Epidermal melanocyte (primary cell): Measurements from ENCODE around the gene GOLGA1.
"Not testable (repeated sequence)": the region's sequence is repeated elsewhere in the genome, so short reads cannot be mapped to it uniquely, and the experiment has no call there.

Experiments used
- DNase-seq: peaks from one replicate; pipeline ENCODE4 v3.0.0; 2011; ENCODE audit warnings: low spot score; ENCODE audit not compliant: insufficient read length

GOLGA1 gene

DNA sequence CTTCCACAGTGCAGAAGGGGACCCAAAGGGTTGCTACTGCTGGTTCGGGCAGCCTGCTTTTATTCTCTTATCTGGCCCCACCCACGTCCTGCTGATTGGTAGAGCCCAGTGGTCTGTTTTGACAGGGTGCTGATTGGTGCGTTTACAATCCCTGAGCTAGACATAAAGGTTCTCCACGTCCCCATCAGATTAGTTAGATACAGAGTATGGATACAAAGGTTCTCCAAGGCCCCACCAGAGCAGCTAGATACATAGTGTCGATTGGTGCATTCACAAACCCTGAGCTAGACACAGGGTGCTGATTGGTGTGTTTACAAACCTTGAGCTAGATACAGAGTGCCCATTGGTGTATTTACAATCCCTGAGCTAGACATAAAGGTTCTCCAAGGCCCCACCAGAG, 102.8 kb downstream of the GOLGA1 start:
- DNase-seq = not testable (repeated sequence)

DNA sequence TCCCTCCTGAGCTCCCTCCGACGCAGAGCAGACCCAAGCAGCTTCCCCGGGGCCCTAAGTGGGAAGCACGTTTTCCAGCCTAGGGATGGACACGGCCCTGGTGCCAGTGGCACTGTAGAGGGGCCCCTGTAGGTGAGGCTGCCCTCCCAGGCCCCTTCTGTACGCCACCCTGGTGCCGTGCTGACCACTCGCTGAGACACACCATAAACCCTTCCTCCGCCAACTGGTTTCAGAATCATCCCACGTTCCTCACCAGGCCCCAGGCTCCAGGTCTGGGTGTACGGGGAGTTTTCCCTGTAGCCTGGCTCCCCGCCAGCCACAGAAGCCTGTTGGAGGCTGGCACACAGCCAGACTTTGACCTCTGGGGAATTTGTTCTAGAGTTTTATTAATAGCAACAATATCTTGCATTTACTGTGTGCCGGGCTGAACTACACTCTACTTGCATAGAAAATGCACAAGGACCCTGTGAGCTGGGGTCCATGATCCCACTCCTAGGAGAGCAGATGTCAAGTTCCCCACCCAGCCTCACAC, 105.8 kb downstream of the GOLGA1 start:
- DNase-seq = peak; percentile 84

DNA sequence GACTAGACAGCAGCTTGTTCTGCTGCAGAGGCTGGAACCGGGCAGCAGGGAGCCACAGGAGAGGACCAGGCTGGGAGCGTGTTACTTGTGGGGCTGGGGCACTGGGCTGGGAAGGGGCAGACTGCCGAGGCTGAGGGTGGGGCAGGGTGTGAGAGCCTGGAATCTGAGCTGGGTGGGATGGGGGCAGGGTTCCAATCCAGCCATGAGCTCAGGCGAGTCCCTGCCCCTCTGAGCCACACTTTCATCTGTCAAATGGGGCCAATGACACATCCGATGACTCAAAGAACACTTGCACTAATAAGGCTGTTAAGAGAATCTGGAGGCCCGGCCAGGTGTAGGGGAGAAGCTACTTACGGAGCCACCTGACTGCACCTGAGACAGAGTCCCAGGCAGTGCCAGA, 106.3 kb downstream of the GOLGA1 start:
- no peak for DNase-seq

DNA sequence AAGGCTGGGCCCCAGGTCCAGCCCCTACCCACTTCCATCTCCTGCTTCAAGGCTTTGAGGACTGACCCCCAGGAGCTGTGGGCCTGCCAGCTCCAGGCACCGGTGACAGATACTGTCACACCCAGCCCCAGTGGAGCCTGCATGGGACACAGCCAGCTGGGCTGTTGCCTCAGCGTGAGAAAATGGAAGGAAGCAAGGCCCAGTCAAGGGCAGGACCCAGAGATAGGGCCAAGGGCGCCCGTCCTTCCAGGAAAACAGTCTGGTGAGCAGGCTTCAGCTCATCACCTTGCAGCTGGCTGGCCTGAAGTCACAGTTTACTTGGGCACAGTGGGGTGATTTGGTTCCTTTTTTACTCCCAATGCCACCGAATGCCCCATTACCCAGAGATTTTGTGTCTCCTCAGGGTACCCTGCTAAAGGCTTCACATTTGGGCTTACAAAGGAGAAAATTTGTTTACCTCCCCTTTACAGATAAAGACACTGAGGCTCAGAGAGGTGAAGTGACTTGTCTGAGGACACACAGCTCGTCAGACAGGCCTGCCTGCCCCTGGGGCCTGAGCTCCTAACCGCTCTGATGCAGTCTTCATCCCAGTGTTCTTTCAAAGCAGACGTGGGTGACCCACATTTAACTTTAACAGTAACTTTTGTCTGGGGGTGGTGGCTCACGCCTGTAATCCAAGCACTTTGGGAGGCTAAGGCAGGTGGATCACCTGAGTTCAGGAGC, 109.1 kb downstream of the GOLGA1 start:
- DNase-seq = no peak

DNA sequence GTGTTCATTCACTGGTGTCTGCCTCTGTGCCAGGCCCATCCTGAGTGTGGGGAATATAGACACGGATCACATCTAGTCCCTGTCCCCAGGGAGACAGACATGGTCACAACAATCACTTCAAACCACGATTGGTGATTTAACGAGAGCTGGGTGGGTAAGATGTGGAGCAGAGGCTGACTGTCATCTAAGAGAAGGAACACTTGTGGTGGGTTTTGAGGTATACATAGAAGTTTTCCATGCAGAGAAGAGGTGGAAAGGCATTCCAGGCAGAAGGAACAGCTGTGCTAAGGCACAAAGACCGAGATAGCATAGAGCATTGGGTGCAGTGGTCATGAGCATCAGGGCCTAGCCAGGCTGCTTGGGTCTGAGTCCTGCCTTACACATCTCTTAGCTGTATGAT, 110.3 kb downstream of the GOLGA1 start:
- no peak for DNase-seq

DNA sequence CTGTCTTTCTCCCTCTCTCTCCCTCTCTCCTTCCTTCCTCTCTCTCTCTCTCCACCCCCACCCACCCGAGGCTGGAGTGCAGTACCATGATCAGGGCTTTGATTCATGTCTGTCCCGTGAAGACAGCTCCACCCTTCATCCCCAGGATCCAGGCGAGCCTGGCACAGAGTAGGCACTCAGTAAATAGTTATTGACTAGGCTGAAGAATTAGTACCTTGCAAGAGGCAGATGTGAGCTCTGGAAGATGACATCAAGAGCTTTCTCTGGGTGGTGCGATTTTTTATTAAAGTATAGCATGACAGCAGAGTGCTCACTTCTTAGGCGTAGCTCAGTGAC, 111.6 kb downstream of the GOLGA1 start:
- DNase-seq = no peak

DNA sequence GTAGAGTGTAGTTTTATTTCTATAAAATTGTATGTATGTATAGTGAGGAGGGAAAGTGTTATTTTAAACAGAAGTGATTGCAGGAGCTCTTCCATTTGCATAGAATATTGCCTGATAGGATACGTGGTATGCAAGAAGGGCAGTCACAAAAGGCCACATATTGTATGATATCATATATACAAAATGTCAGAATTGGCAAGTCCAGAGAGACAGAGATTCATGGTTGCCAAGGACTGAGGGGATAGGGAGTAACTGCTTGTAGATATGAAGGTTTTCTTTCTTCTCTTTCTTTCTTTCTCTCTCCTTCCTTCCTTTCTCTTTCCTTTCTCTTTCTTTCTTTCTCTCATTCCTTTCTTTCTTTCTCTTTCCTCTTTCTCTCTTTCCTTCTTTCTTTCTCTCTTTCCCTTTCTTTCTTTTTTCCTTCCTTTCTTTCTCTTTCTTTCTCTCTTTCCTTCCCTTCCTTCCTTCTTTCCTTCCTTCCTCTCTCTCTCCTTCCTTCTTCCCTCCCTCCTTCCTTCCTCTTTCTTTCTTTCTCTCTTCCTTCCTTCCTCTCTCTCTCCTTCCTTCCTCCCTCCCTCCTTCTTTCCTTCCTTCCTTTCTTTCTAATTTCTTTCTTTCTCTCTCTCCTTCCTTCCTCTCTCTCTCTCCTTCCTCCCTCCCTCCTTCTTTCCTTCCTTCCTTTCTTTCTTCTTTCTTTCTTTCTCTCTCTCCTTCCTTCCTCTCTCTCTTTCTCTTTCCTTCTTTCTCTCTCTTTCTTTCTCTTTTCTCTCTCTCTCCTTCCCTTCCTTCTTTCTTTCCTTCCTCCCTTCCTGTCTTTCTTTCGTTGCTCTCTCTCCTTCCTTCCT, 112.2 kb downstream of the GOLGA1 start:
- no peak for DNase-seq
